ENCODE data around the gene FXYD7.
"Not testable (repeated sequence)": the region's sequence is repeated elsewhere in the genome, so short reads cannot be mapped to it uniquely, and the experiment has no call there.

FXYD7 gene

GRCh38 chr19:35143231-35143715 is at the start of gene FXYD7:
TSS of gene FXYD7 (plus strand) at chr19:35143255. CDS start at chr19:35143334, 79 bp downstream.
- DNase-seq (ENCODE audit: low read depth in 2 of 3, low spot score in 2 of 3) = no peak

- DNase-seq (ENCODE audit: low read depth in 2 of 3, low spot score in 2 of 3) = no peak
These were observed 49.6 kb upstream of the FXYD7 start for GRCh38 chr19:35093430-35093829.

- no peak for DNase-seq (ENCODE audit: low read depth in 2 of 3, low spot score in 2 of 3)
These were observed 49.0 kb upstream of the FXYD7 start for GRCh38 chr19:35093941-35094647.

GRCh38 chr19:35094656-35095055 is 48.4 kb upstream of the FXYD7 start:
- no peak for DNase-seq (ENCODE audit: low read depth in 2 of 3, low spot score in 2 of 3)

GRCh38 chr19:35095667-35096368 is 47.2 kb upstream of the FXYD7 start:
- no peak for DNase-seq (ENCODE audit: low read depth in 2 of 3, low spot score in 2 of 3)

- DNase-seq (ENCODE audit: low read depth in 2 of 3, low spot score in 2 of 3) = no peak
These were observed 44.5 kb upstream of the FXYD7 start for GRCh38 chr19:35098413-35099049.

- no peak for DNase-seq (ENCODE audit: low read depth in 2 of 3, low spot score in 2 of 3)
These were observed 43.7 kb upstream of the FXYD7 start for GRCh38 chr19:35099155-35099896.

- DNase-seq (ENCODE audit: low read depth in 2 of 3, low spot score in 2 of 3) = no peak
These were observed 43.2 kb upstream of the FXYD7 start for GRCh38 chr19:35099897-35100275.

- DNase-seq (ENCODE audit: low read depth in 2 of 3, low spot score in 2 of 3) = no peak
These were observed 42.2 kb upstream of the FXYD7 start for GRCh38 chr19:35100588-35101533.

GRCh38 chr19:35101949-35102348 is 41.1 kb upstream of the FXYD7 start:
- DNase-seq (ENCODE audit: low read depth in 2 of 3, low spot score in 2 of 3) = not testable (repeated sequence)

GRCh38 chr19:35103614-35104013 is 39.4 kb upstream of the FXYD7 start:
- DNase-seq (ENCODE audit: low read depth in 2 of 3, low spot score in 2 of 3) = not testable (repeated sequence)

GRCh38 chr19:35104361-35104760 is 38.7 kb upstream of the FXYD7 start:
- no peak for DNase-seq (ENCODE audit: low read depth in 2 of 3, low spot score in 2 of 3)

GRCh38 chr19:35105047-35105410 is 38.0 kb upstream of the FXYD7 start:
- no peak for DNase-seq (ENCODE audit: low read depth in 2 of 3, low spot score in 2 of 3)

- no peak for DNase-seq (ENCODE audit: low read depth in 2 of 3, low spot score in 2 of 3)
These were observed 37.4 kb upstream of the FXYD7 start for GRCh38 chr19:35105411-35106290.

- no peak for DNase-seq (ENCODE audit: low read depth in 2 of 3, low spot score in 2 of 3)
These were observed 36.8 kb upstream of the FXYD7 start for GRCh38 chr19:35106291-35106583.

- DNase-seq (ENCODE audit: low read depth in 2 of 3, low spot score in 2 of 3) = no peak
These were observed 36.0 kb upstream of the FXYD7 start for GRCh38 chr19:35106898-35107541.

GRCh38 chr19:35107545-35107944 is 35.5 kb upstream of the FXYD7 start:
- no peak for DNase-seq (ENCODE audit: low read depth in 2 of 3, low spot score in 2 of 3)

GRCh38 chr19:35108730-35109129 is 34.3 kb upstream of the FXYD7 start:
- DNase-seq (ENCODE audit: low read depth in 2 of 3, low spot score in 2 of 3) = no peak
